B cell (primary cell): ENCODE results near the gene RPP25L. TPM values are rescaled to one million over a fixed set of nuclear protein-coding genes. Genes with fewer than 3 reads are reported as not detected.

Experiments used
- ATAC-seq: fragments of 200-7000 bp; cut with Tn5 transposase; one replicate; pipeline ENCODE4 v1.10.0; 2021; ENCODE audit warnings: low read depth, mild to moderate bottlenecking, moderate number of reproducible peaks, moderate library complexity
- CTCF ChIA-PET: fragments of 350-600 bp; sonication (Branson Sonifier 250); formaldehyde crosslinking; loops from one replicate; lab custom pipeline; 2021; ENCODE audit warnings: antibody characterized with exemption, inconsistent platforms; lab: Charles Lee
- POLR2A ChIA-PET: fragments of 350-600 bp; sonication (Branson Sonifier 250); formaldehyde crosslinking; loops from one replicate; lab custom pipeline; 2021; ENCODE audit warnings: antibody characterized with exemption; lab: Charles Lee
- DNase-seq: peaks from one replicate; pipeline ENCODE4 v3.0.0; 2013
- H2AFZ ChIP-seq: 2 replicates; pipeline ENCODE4 v1.6.1; 2012; ENCODE audit warnings: mild to moderate bottlenecking, low read depth, low read length; ENCODE audit not compliant: insufficient read depth, poor library complexity, severe bottlenecking
- H3K27ac ChIP-seq, 2 donors: 1 replicate in 1 of 2; 2 replicates in 1 of 2; pipeline ENCODE4 v1.5.1; 2012 to 2013; ENCODE audit warnings: low read length in 2 of 2, mild to moderate bottlenecking in 2 of 2, moderate library complexity in 1 of 2
- H3K27me3 ChIP-seq, 4 experiments: fragments of 200-600 bp in 1 of 4; sonication (generic) in 1 of 4; replicated peaks in 1 of 4; 1 replicate in 2 of 4; 2 replicates in 2 of 4; pipeline versions ENCODE4 v1.6.1 to v1.7.0; 2013 to 2016; ENCODE audit warnings: low read length in 3 of 4, mild to moderate bottlenecking in 2 of 4, mixed read lengths in 1 of 4, moderate library complexity in 1 of 4; ENCODE audit not compliant: insufficient read depth in 4 of 4, control insufficient read depth in 3 of 4; ENCODE audit errors: control extremely low read depth in 1 of 4
- H3K36me3 ChIP-seq, 2 experiments: replicated peaks in 1 of 2; 1 replicate in 1 of 2; 2 replicates in 1 of 2; pipeline versions ENCODE4 v1.6.1 to v1.7.1; 2013; ENCODE audit warnings: low read length in 1 of 2; ENCODE audit not compliant: insufficient read depth in 2 of 2, control insufficient read depth in 1 of 2; ENCODE audit errors: control extremely low read depth in 1 of 2, extremely low read depth in 1 of 2
- H3K4me1 ChIP-seq, 2 donors: fragments of 200-600 bp in 1 of 2; sonication (generic) in 1 of 2; 1 replicate in 1 of 2; 2 replicates in 1 of 2; pipeline versions ENCODE4 v1.5.1 to v1.6.1; 2013 to 2017; ENCODE audit warnings: low read length in 2 of 2; ENCODE audit not compliant: control insufficient read depth in 2 of 2, insufficient read depth in 2 of 2
- H3K4me2 ChIP-seq: replicated peaks from 2 replicates; pipeline ENCODE3; 2012; ENCODE audit warnings: mild to moderate bottlenecking, low read depth, low read length; ENCODE audit not compliant: poor library complexity, severe bottlenecking
- H3K4me3 ChIP-seq, 5 experiments: fragments of 200-600 bp in 1 of 5; sonication (generic) in 1 of 5; 1 replicate in 3 of 5; 2 replicates in 2 of 5; pipeline versions ENCODE4 v1.5.1 to v1.7.0; 2011 to 2016; ENCODE audit warnings: low read length in 4 of 5, mild to moderate bottlenecking in 4 of 5, low read depth in 2 of 5, control low read depth in 1 of 5, moderate library complexity in 1 of 5; ENCODE audit not compliant: insufficient read depth in 1 of 5; ENCODE audit errors: control extremely low read depth in 1 of 5, extremely low read depth in 1 of 5
- H3K79me2 ChIP-seq: fragments of 200-600 bp; sonication (generic); one replicate; pipeline ENCODE4 v1.6.0; 2016; ENCODE audit warnings: low read length; ENCODE audit not compliant: control insufficient read depth, insufficient read depth
- H3K9ac ChIP-seq: fragments of 200-600 bp; sonication (generic); 2 replicates; pipeline ENCODE4 v1.6.1; 2017; ENCODE audit warnings: mild to moderate bottlenecking, low read length, moderate library complexity
- H3K9me3 ChIP-seq, 3 donors: one replicate each; pipeline versions ENCODE4 v1.6.1 to v1.7.1; 2013; ENCODE audit warnings: low read length in 2 of 3; ENCODE audit not compliant: control insufficient read depth in 2 of 3, insufficient read depth in 1 of 3; ENCODE audit errors: control extremely low read depth in 1 of 3
- H4K20me1 ChIP-seq: 2 replicates; pipeline ENCODE4 v1.6.0; 2012; ENCODE audit warnings: mild to moderate bottlenecking, low read length; ENCODE audit not compliant: insufficient read depth, control insufficient read depth, poor library complexity, severe bottlenecking
- H3K27ac Mint-ChIP-seq: one replicate; pipeline ENCODE4 v1.8.0; 2021; ENCODE audit warnings: mixed read lengths
- H3K27me3 Mint-ChIP-seq: one replicate; pipeline ENCODE4 v1.8.0; 2021; ENCODE audit warnings: mixed read lengths
- H3K4me1 Mint-ChIP-seq: one replicate; pipeline ENCODE4 v1.8.0; 2021; ENCODE audit warnings: mixed read lengths
- H3K4me3 Mint-ChIP-seq: one replicate; pipeline ENCODE4 v1.8.0; 2021; ENCODE audit warnings: mixed read lengths
- H3K9me3 Mint-ChIP-seq: one replicate; pipeline ENCODE4 v1.8.0; 2022; ENCODE audit warnings: mixed read lengths; ENCODE audit not compliant: insufficient read depth
- CTCF ChIP-seq: fragments of 200-600 bp; IDR thresholded peaks from one replicate; pipeline ENCODE4 v1.8.0; 2022; ENCODE audit warnings: antibody characterized with exemption, mild to moderate bottlenecking
- EZH2 ChIP-seq: IDR thresholded peaks from 2 replicates; pipeline ENCODE4 v1.6.1; 2012; ENCODE audit warnings: borderline replicate concordance, low read depth, mild to moderate bottlenecking, moderate library complexity, low read length; ENCODE audit not compliant: insufficient read depth, poor library complexity, severe bottlenecking
- WGBS: methylation state at CpG from one replicate; pipeline ENCODE4 v1.1.5; 2013; ENCODE audit warnings: missing lambda C conversion rate; ENCODE audit not compliant: insufficient coverage; 5-methylcytosine and 5-hydroxymethylcytosine counted together
- intact Hi-C: fragments of 100-400 bp; cut with micrococcal nuclease; formaldehyde crosslinking; loops from one replicate; pipeline ENCODE4 v1.10.0; 2022
- polyA plus RNA-seq: library from polyadenylated mRNA; depleted of rRNA; stranded (reverse); fragments of >200 nt; gene quantifications from 2 replicates; pipeline ENCODE4 v1.2.3, GENCODE V29; 2012
- total RNA-seq, 2 donors: library from RNA; stranded (reverse); fragments of 120-200 nt in 1 of 2; gene quantifications; 1 replicate in 1 of 2; 2 replicates in 1 of 2; pipeline versions ENCODE4 v1.2.3 to v1.2.4, GENCODE V29; 2013 to 2022

Gene RPP25L
- total and polyA plus RNA-seq, 2 donors (not counting 1 experiment from before 2014, with no cell fraction given) = 20.2 to 27.0 TPM

GRCh38 chr9:34611251-34611810, 566 bp downstream of the RPP25L start:
- ATAC-seq (no peak), DNase-seq (no peak)
- no peaks in the 10 kb centered on the region for H4K20me1 ChIP-seq
- H2AFZ ChIP-seq = peak overlapping the region; percentile 99
- CTCF ChIA-PET = interaction anchor here (0.5 to 8.3 kb wide), 9 partner anchors 9 to 456 kb away, joined by 3 to 150 read pairs (median 3); partner anchors contain the start of genes DCTN3 and SIGMAR1
- peak overlapping the region; percentile 98 for H3K4me2 ChIP-seq
- intact Hi-C loops = loop anchor here (10.0 kb wide), 1 partner anchor 797 kb away; the partner anchor contains the start of gene UBE2R2
- H3K27ac Mint-ChIP-seq = peak overlapping the region; percentile 90
- POLR2A ChIA-PET = interaction anchor here (1.9 to 2.6 kb wide), 2 partner anchors 9 to 26 kb away, joined by 8 to 10 read pairs; partner anchors contain the start of genes DCTN3 and SIGMAR1
- H3K9me3 ChIP-seq = peaks cover 0 to 7% (median 0%) of the 10 kb centered on the region in 3 donors
- WGBS = 73% methylated on average over 10 of the region's 10 CpGs
- TF ChIP-seq CTCF (no peak), EZH2 (no peak)
- no peaks in the 10 kb centered on the region for H3K9me3 Mint-ChIP-seq
- H3K36me3 ChIP-seq = peaks cover 0 to 8% of the 10 kb centered on the region in 2 experiments
- H3K4me3 ChIP-seq = peak overlapping the region; percentile 69 to 97 (median 80)
- H3K4me1 Mint-ChIP-seq = peaks cover 22% of the 10 kb centered on the region
- peak overlapping the region; percentile 91 for H3K4me3 Mint-ChIP-seq
- H3K4me1 ChIP-seq = peaks cover 7 to 21% of the 10 kb centered on the region in 2 donors
- H3K27me3 ChIP-seq = no peaks in the 10 kb centered on the region
- peak overlapping the region; percentile 98 for H3K9ac ChIP-seq
- H3K27ac ChIP-seq = peak overlapping the region; percentile 78 to 87
- H3K79me2 ChIP-seq = peaks cover 9% of the 10 kb centered on the region
- H3K27me3 Mint-ChIP-seq = no peaks in the 10 kb centered on the region
